SK-N-SH treated with all-trans-retinoic acid at 6 μM for 48 hours (cell line): ENCODE results near the gene SLK.

ENCODE experiments used
- ARNTL ChIP-seq: fragments of 450-650 bp; formaldehyde crosslinking; IDR thresholded peaks from 2 replicates; pipeline ENCODE4 v1.5.0; 2020; ENCODE audit warnings: low read depth, mild to moderate bottlenecking, moderate library complexity, borderline replicate concordance
- BACH2 ChIP-seq: fragments of 250-450 bp; sonication (Bioruptor Pico); IDR thresholded peaks from 2 replicates; pipeline ENCODE4 v1.9.0; 2021; ENCODE audit warnings: mild to moderate bottlenecking, borderline replicate concordance
- CREB5 ChIP-seq: fragments of 250-450 bp; sonication (Bioruptor Pico); IDR thresholded peaks from 2 replicates; pipeline ENCODE4 v1.5.1; 2020; ENCODE audit warnings: low read depth, mild to moderate bottlenecking, moderate library complexity
- CSDC2 ChIP-seq: fragments of 250-450 bp; sonication (Bioruptor Pico); IDR thresholded peaks from 2 replicates; pipeline ENCODE4 v1.5.0; 2020; ENCODE audit warnings: mild to moderate bottlenecking, moderate library complexity
- CSRNP3 ChIP-seq: fragments of 250-450 bp; sonication (Bioruptor Pico); IDR thresholded peaks from 2 replicates; pipeline ENCODE4 v1.5.1; 2021; ENCODE audit warnings: mild to moderate bottlenecking, moderate library complexity
- OSR1 ChIP-seq: fragments of 250-450 bp; sonication (Bioruptor Pico); IDR thresholded peaks from 2 replicates; pipeline ENCODE4 v1.8.0; 2022; ENCODE audit warnings: moderate library complexity, mild to moderate bottlenecking, inconsistent platforms
- PATZ1 ChIP-seq: fragments of 250-450 bp; sonication (Bioruptor Pico); IDR thresholded peaks from 2 replicates; pipeline ENCODE4 v1.8.0; 2020; ENCODE audit warnings: mild to moderate bottlenecking, moderate library complexity, borderline replicate concordance
- POU6F1 ChIP-seq: fragments of 250-450 bp; sonication (Bioruptor Pico); IDR thresholded peaks from 2 replicates; pipeline ENCODE4 v1.8.0; 2021; ENCODE audit warnings: low read depth, mild to moderate bottlenecking, moderate library complexity, borderline replicate concordance
- PPARA ChIP-seq: fragments of 250-450 bp; sonication (Bioruptor Pico); IDR thresholded peaks from 2 replicates; pipeline ENCODE4 v1.5.0; 2020; ENCODE audit warnings: mild to moderate bottlenecking, borderline replicate concordance
- SNAI2 ChIP-seq: fragments of 250-450 bp; sonication (Bioruptor Pico); IDR thresholded peaks from 2 replicates; pipeline ENCODE4 v1.5.0; 2020; ENCODE audit warnings: mild to moderate bottlenecking, moderate library complexity
- TOX ChIP-seq: fragments of 250-450 bp; sonication (Bioruptor Pico); IDR thresholded peaks from 2 replicates; pipeline ENCODE4 v1.8.0; 2021; ENCODE audit warnings: mild to moderate bottlenecking, moderate library complexity, borderline replicate concordance
- TSHZ2 ChIP-seq: fragments of 250-450 bp; sonication (Bioruptor Pico); IDR thresholded peaks from 2 replicates; pipeline ENCODE4 v1.5.0; 2020; ENCODE audit warnings: mild to moderate bottlenecking, moderate library complexity
- ZNF70 ChIP-seq: fragments of 450-650 bp; formaldehyde crosslinking; IDR thresholded peaks from 2 replicates; pipeline ENCODE4 v1.5.0; 2020; ENCODE audit warnings: mild to moderate bottlenecking, moderate library complexity
- ZNF8 ChIP-seq: fragments of 450-650 bp; formaldehyde crosslinking; IDR thresholded peaks from 2 replicates; pipeline ENCODE4 v1.5.0; 2020; ENCODE audit warnings: mild to moderate bottlenecking, moderate library complexity

GRCh38 chr10:104040862-104041789 is 74.2 kb downstream of the SLK start:
- no peak for TF ChIP-seq TOX (CRISPR knock-in tag)
- no peak for TF ChIP-seq SNAI2 (CRISPR knock-in tag)
- TF ChIP-seq TSHZ2 (CRISPR knock-in tag), result no peak
- no peak for TF ChIP-seq ARNTL
- no peak for TF ChIP-seq ZNF8 (CRISPR knock-in tag)
- TF ChIP-seq CSRNP3 (CRISPR knock-in tag), result no peak
- TF ChIP-seq PATZ1 (CRISPR knock-in tag), result no peak
- no peak for TF ChIP-seq PPARA (CRISPR knock-in tag)
- TF ChIP-seq POU6F1 (CRISPR knock-in tag), result no peak
- no peak for TF ChIP-seq CSDC2 (CRISPR knock-in tag)
- TF ChIP-seq BACH2, result no peak
- TF ChIP-seq CREB5 (CRISPR knock-in tag), result no peak
- no peak for TF ChIP-seq OSR1
- TF ChIP-seq ZNF70 (CRISPR knock-in tag), result no peak
